A673 (cell line): ENCODE measurements around the gene PTGES3L. TPM values are rescaled to one million over a fixed set of nuclear protein-coding genes. Genes with fewer than 3 reads are reported as not detected.

Experiments used
- BruUV-seq: library from RNA; stranded (reverse); fragments of 400-500 nt; replicated peaks from 2 replicates; lab custom pipeline; 2021; lab: Mats Ljungman, UMichigan
- CTCF ChIA-PET: fragments of 300-600 bp; sonication (Branson Sonifier 250); formaldehyde crosslinking; loops from one replicate; lab custom pipeline; 2022; ENCODE audit warnings: antibody characterized with exemption; lab: Charles Lee
- POLR2A ChIA-PET: fragments of 300-600 bp; sonication (Branson Sonifier 250); formaldehyde crosslinking; loops from one replicate; lab custom pipeline; 2022; ENCODE audit warnings: antibody characterized with exemption; ENCODE audit not compliant: low non-redundant PET; lab: Charles Lee
- DNase-seq: peaks from one replicate; pipeline ENCODE4 v3.0.0-alpha.2; 2015; ENCODE audit warnings: low spot score
- H3K27ac ChIP-seq: fragments of 200-600 bp; sonication (generic); 2 replicates; pipeline ENCODE4 v1.5.1; 2016; ENCODE audit warnings: mixed run types, low read depth, mild to moderate bottlenecking, mixed read lengths, antibody characterized with exemption, low read length; ENCODE audit not compliant: poor library complexity, severe bottlenecking
- H3K27me3 ChIP-seq: fragments of 200-600 bp; sonication (generic); replicated peaks from 2 replicates; pipeline ENCODE4 v1.6.1; 2017; ENCODE audit warnings: mixed run types, low read depth, mild to moderate bottlenecking, mixed read lengths, antibody characterized with exemption, low read length; ENCODE audit not compliant: insufficient read depth, poor library complexity
- H3K36me3 ChIP-seq: fragments of 200-600 bp; sonication (generic); 2 replicates; pipeline ENCODE4 v1.6.1; 2016; ENCODE audit warnings: mixed run types, mild to moderate bottlenecking, mixed read lengths, antibody characterized with exemption, low read length; ENCODE audit not compliant: insufficient read depth, poor library complexity, severe bottlenecking
- H3K4me1 ChIP-seq: fragments of 200-600 bp; sonication (generic); 2 replicates; pipeline ENCODE4 v1.6.1; 2017; ENCODE audit warnings: mixed run types, mild to moderate bottlenecking, mixed read lengths, antibody characterized with exemption, low read length; ENCODE audit not compliant: insufficient read depth, poor library complexity, severe bottlenecking
- H3K4me3 ChIP-seq: fragments of 200-600 bp; sonication (generic); 2 replicates; pipeline ENCODE4 v1.5.1; 2016; ENCODE audit warnings: low read depth, mixed run types, mild to moderate bottlenecking, mixed read lengths, low read length; ENCODE audit not compliant: poor library complexity, severe bottlenecking
- H3K9me3 ChIP-seq: fragments of 200-600 bp; sonication (generic); 2 replicates; pipeline ENCODE4 v1.6.1; 2016; ENCODE audit warnings: mixed run types, low read depth, mild to moderate bottlenecking, mixed read lengths, antibody characterized with exemption, low read length; ENCODE audit not compliant: poor library complexity, severe bottlenecking
- EZH2 ChIP-seq: fragments of 200-600 bp; sonication (generic); IDR thresholded peaks from 2 replicates; pipeline ENCODE4 v1.6.1; 2017; ENCODE audit warnings: borderline replicate concordance, low read depth, mild to moderate bottlenecking, mixed read lengths, antibody characterized with exemption, low read length; ENCODE audit not compliant: poor library complexity, severe bottlenecking
- intact Hi-C: fragments of 100-400 bp; cut with micrococcal nuclease; formaldehyde crosslinking; loops from one replicate; pipeline ENCODE4 v1.10.0; 2022; ENCODE audit not compliant: unreplicated experiment
- total RNA-seq: library from RNA; stranded (reverse); gene quantifications from 2 replicates; pipeline ENCODE4 v1.2.3, GENCODE V29; 2021
- TF ChIP-seq, protein P1 (sequence below): fragments of 300-800, 200-600 bp; sonication (generic); conservative IDR thresholded peaks from 2 replicates; pipeline ENCODE4 v1.5.1; 2017; ENCODE audit warnings: low read depth, mild to moderate bottlenecking, antibody characterized with exemption, low read length, moderate library complexity, mixed read lengths

Gene PTGES3L
- total RNA-seq, 1 experiment from 2014 or later: 0.64 TPM

DNA sequence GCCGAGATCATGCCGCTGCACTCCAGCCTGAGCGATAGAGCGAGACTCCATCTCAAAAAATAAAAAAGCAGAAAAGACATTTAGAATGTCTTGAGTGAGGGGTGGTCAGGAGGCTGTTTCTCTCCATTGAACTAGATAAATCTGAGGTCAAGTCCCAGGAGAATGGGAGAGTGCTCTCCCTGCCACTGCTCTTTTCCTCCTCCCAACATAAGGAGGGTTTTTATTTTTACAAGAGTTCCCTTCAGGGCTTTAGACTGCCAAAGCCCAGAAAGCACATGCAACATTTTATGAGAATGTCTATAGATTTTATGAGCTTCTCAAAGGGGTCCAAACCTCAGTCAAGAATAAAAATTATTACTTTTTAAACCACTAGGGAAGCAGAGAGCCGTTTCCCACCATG is 46.7 kb upstream of the PTGES3L start:
- Histone ChIP-seq H3K36me3 (no peaks in the 10 kb centered on the region), H3K27ac (no peak overlapping the region), H3K4me3 (no peak overlapping the region), H3K27me3 (no peaks in the 10 kb centered on the region), H3K4me1 (no peaks in the 10 kb centered on the region), H3K9me3 (no peaks in the 10 kb centered on the region)
- BruUV-seq: no TSS peak
- POLR2A ChIA-PET: no interaction called here
- CTCF ChIA-PET: no interaction called here
- intact Hi-C loops: loop anchor here (10.0 kb wide), 1 partner anchor 98 kb away; the partner anchor contains the start of gene BRCA1
- TF ChIP-seq EZH2: no peak
- TF ChIP-seq, protein P1, sequence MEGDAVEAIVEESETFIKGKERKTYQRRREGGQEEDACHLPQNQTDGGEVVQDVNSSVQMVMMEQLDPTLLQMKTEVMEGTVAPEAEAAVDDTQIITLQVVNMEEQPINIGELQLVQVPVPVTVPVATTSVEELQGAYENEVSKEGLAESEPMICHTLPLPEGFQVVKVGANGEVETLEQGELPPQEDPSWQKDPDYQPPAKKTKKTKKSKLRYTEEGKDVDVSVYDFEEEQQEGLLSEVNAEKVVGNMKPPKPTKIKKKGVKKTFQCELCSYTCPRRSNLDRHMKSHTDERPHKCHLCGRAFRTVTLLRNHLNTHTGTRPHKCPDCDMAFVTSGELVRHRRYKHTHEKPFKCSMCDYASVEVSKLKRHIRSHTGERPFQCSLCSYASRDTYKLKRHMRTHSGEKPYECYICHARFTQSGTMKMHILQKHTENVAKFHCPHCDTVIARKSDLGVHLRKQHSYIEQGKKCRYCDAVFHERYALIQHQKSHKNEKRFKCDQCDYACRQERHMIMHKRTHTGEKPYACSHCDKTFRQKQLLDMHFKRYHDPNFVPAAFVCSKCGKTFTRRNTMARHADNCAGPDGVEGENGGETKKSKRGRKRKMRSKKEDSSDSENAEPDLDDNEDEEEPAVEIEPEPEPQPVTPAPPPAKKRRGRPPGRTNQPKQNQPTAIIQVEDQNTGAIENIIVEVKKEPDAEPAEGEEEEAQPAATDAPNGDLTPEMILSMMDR: no peak
- DNase-seq: no peak

DNA sequence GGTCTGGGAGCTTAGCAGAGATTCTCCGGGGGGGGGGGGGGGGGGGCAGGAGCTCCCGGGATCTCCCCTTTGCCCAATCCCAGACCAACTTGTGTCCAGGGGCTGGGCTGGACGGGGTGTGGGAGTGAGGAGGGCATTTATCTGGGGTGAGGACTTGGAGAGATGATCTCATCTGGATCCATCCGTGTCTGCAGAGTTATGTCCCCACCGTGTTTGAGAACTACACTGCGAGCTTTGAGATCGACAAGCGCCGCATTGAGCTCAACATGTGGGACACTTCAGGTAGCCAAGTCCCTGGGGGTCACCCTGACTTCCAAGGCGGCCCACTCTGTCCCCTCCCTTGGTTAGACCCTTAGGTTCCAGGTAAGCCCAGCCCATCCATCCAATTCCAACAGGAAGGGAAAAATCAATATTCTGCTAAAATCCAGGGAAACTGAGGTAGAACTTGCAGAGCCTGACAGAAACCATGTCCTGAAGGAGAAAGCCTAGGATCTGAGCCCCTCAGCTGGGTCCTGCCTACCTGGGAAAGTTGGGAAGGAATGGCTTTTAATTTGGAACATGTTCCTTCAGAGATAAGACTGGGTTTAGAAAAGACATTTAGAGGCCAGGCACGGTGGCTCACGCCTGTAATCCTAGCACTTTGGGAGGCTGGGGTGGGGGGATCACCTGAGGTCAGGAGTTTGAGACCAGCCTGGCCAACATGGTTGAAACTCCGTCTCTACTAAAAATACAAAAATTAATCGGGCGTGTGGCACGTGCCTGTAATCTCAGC is 46.1 kb upstream of the PTGES3L start:
- CTCF ChIA-PET: no interaction called here
- Histone ChIP-seq H3K4me1 (no peaks in the 10 kb centered on the region), H3K27me3 (no peaks in the 10 kb centered on the region), H3K36me3 (no peaks in the 10 kb centered on the region), H3K9me3 (no peaks in the 10 kb centered on the region), H3K4me3 (peak overlapping the region; percentile 55), H3K27ac (no peak overlapping the region)
- POLR2A ChIA-PET: no interaction called here
- intact Hi-C loops: loop anchor here (10.0 kb wide), 1 partner anchor 99 kb away; the partner anchor contains the start of gene BRCA1
- TF ChIP-seq EZH2: no peak
- TF ChIP-seq, protein P1: no peak
- BruUV-seq: no TSS peak
- DNase-seq: no peak

DNA sequence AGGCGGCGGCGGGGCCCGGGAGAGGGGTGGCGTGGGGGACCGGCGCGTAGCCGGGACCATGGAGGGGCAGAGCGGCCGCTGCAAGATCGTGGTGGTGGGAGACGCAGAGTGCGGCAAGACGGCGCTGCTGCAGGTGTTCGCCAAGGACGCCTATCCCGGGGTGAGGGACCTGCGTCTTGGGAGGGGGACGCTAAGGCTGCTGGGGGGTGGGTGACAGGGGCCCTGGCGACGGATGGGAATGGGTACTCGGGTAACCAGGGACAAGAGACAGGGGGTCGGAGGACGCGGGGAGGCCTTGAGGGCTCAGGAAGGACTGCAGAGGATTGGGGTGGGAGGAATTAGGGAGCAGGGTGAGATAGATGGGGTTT is 45.4 kb upstream of the PTGES3L start:
- DNase-seq: no peak
- no TSS peak for BruUV-seq
- no peaks in the 10 kb centered on the region for H3K4me1 ChIP-seq
- ChIA-PET POLR2A (no interaction called here), CTCF (interaction anchor here (0.8 kb wide), 1 partner anchor 290 kb away, joined by 7 read pairs; no protein-coding TSS in a partner anchor)
- no peaks in the 10 kb centered on the region for H3K9me3 ChIP-seq
- H3K36me3 ChIP-seq: no peaks in the 10 kb centered on the region
- H3K27ac ChIP-seq: no peak overlapping the region
- peak overlapping the region; percentile 55 for H3K4me3 ChIP-seq
- H3K27me3 ChIP-seq: no peaks in the 10 kb centered on the region
- intact Hi-C loops: loop anchor here (10.0 kb wide), 1 partner anchor 100 kb away; the partner anchor contains the start of gene BRCA1
- TF ChIP-seq, protein P1: no peak
- TF ChIP-seq EZH2: no peak
